Stimulated activated CD4-positive, alpha-beta T cell treated with anti-CD3 and anti-CD28 coated beads, Interleukin-1b, Interleukin-23, amount 100 ng/mL, for 24 hours (primary cell): Measurements from ENCODE around the gene NPY1R.

ENCODE experiments used
- DNase-seq, 4 experiments: peaks; one replicate each; pipeline ENCODE4 v3.0.0-alpha.2; 2020; ENCODE audit warnings: low read depth in 4 of 4, low spot score in 1 of 4

Gene NPY1R

DNA sequence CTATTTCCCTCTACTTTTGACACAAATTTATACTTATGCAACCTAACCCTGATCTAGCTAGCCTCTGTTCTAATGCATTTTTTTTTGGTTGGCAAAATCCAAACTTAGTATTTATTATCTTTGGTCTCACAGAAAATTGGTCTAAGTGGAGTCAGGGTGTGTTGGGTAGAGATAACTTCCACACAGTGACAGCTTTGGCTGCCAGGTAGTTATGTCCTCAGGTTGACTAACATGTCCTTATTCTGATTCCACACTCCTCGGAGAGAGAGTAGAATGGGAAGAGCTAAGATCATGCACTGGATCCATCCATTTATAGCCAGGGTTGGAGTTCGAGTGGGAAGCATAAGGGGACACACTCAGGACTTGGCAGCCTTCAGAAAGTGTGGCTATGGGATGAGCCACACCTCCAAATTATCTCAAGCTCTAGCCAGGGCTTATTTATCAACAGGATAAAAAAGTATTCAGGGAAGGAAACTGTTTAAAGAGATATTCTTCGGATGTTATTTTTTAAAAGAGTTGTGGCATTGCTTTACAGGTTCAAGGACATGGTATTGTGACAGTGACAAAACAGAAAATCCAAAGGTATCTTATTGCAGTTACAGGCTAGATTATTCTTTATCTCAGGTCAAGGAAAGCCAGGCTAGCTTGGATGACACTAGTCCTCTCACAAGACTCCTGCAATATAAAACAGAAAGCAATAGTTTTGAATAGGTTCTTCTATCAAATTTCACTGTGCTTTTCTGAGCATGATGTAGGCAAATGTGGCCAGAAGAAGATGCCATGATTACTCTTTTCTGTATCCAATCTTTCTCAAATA is 51.5 kb downstream of the NPY1R start:
- no peak for DNase-seq

DNA sequence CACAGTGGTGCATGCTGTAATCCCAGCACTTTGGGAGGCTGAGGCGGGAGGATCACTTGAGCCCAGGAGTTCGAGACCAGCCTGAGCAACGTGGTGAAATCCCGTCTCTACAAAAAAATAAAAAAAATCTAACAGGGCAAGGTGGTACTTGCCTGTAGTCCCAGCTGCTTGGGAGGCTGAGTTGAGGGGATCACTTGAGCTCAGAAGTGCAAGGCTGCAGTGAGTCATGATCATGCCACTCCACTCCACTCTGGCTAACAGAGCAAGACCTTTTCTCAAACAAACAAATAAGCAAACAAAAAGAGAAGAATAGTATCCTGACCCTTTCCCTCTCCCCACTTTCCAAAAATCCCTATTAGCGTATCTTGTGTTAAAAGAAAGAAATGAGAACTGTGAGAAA is 52.7 kb downstream of the NPY1R start:
- no peak for DNase-seq

GRCh38 chr4:163274861-163275260 is 57.5 kb downstream of the NPY1R start:
- DNase-seq, result no peak
